Measurements from ENCODE around the gene OR2V2.
"Not testable (repeated sequence)": the region's sequence is repeated elsewhere in the genome, so short reads cannot be mapped to it uniquely, and the experiment has no call there.

The OR2V2 gene

GRCh38 chr5:181112476-181112875 lies 34.9 kb upstream of the OR2V2 start:
- no peak for TF ChIP-seq SPI1 (IDR thresholded peaks at IDR 0.05; ENCODE audit: borderline replicate concordance, low read depth)
- no peak for TF ChIP-seq POLR2AphosphoS5 (IDR thresholded peaks at IDR 0.05; ENCODE audit: low read depth)
- peaks cover 15% of the 10 kb centered on the region for H3K27me3 ChIP-seq (ENCODE audit: insufficient read depth, poor library complexity, severe bottlenecking)
- DNase-seq (ENCODE audit: low read depth in 1 of 2, low spot score in 1 of 2), result no peak

GRCh38 chr5:181113572-181113971 lies 33.8 kb upstream of the OR2V2 start:
- not testable (repeated sequence) for DNase-seq (ENCODE audit: low read depth in 1 of 2, low spot score in 1 of 2); H3K4me3 ChIP-seq (replicated peaks; ENCODE audit: insufficient read depth, low read length); H3K27ac ChIP-seq (replicated peaks)
- H3K27me3 ChIP-seq (ENCODE audit: insufficient read depth, poor library complexity, severe bottlenecking), result peaks cover 18% of the 10 kb centered on the region

More at GRCh38 chr5:181112476-181112875, 34.9 kb upstream of the OR2V2 start:
- H3K27ac ChIP-seq (replicated peaks), result no peak overlapping the region
- no peak overlapping the region for H3K4me3 ChIP-seq (replicated peaks; ENCODE audit: insufficient read depth, low read length)

- no peak for DNase-seq (ENCODE audit: low read depth in 1 of 2, low spot score in 1 of 2)
- Histone ChIP-seq H3K27ac (replicated peaks) (no peak overlapping the region), H3K4me3 (replicated peaks; ENCODE audit: insufficient read depth, low read length) (no peak overlapping the region), H3K27me3 (ENCODE audit: insufficient read depth, poor library complexity, severe bottlenecking) (peaks cover 18% of the 10 kb centered on the region)
- TF ChIP-seq REST (IDR thresholded peaks at IDR 0.05; ENCODE audit: insufficient replicate concordance, low read depth) (no peak), CTCF (IDR thresholded peaks at IDR 0.05; ENCODE audit: insufficient read depth, low read length) (no peak), SPI1 (IDR thresholded peaks at IDR 0.05; ENCODE audit: borderline replicate concordance, low read depth) (no peak), GABPA (IDR thresholded peaks at IDR 0.05; ENCODE audit: low read depth) (no peak), POLR2AphosphoS5 (IDR thresholded peaks at IDR 0.05; ENCODE audit: low read depth) (no peak)
These were observed 33.0 kb upstream of the OR2V2 start for GRCh38 chr5:181114284-181114843.

GRCh38 chr5:181114844-181115778 lies 32.3 kb upstream of the OR2V2 start:
- peaks cover 22% of the 10 kb centered on the region for H3K27me3 ChIP-seq (ENCODE audit: insufficient read depth, poor library complexity, severe bottlenecking)
- no peak overlapping the region for H3K27ac ChIP-seq (replicated peaks)
- TF ChIP-seq GABPA (IDR thresholded peaks at IDR 0.05; ENCODE audit: low read depth) (no peak), POLR2AphosphoS5 (IDR thresholded peaks at IDR 0.05; ENCODE audit: low read depth) (no peak), REST (IDR thresholded peaks at IDR 0.05; ENCODE audit: insufficient replicate concordance, low read depth) (no peak), SPI1 (IDR thresholded peaks at IDR 0.05; ENCODE audit: borderline replicate concordance, low read depth) (no peak), CTCF (IDR thresholded peaks at IDR 0.05; ENCODE audit: insufficient read depth, low read length) (no peak)
- DNase-seq (ENCODE audit: low read depth in 1 of 2, low spot score in 1 of 2), result no peak
- no peak overlapping the region for H3K4me3 ChIP-seq (replicated peaks; ENCODE audit: insufficient read depth, low read length)
